ENCODE results near the gene PEA15. TPM values are rescaled to one million over a fixed set of nuclear protein-coding genes. Genes with fewer than 3 reads are reported as not detected.

Gene PEA15
- total and polyA plus RNA-seq, 2 donors (not counting 3 experiments of a cell fraction or from before 2014, with no cell fraction given) = 250 to 304 TPM

- FAIRE-seq = no peak
- Histone ChIP-seq H3K27me3 (ENCODE audit: control insufficient read depth in 2 of 2, insufficient read depth in 2 of 2, low read length in 2 of 2) (peaks cover 5 to 17% of the 10 kb centered on the region in 2 experiments), H4K20me1 (replicated peaks; ENCODE audit: control insufficient read depth, extremely low read depth, insufficient read depth, low read length) (no peaks in the 10 kb centered on the region), H3K9me3 (replicated peaks; ENCODE audit: control insufficient read depth, insufficient read depth, low read length) (no peaks in the 10 kb centered on the region), H3K9ac (replicated peaks; ENCODE audit: extremely low read depth, insufficient read depth, low read length) (no peak overlapping the region), H3K9me1 (replicated peaks; ENCODE audit: control insufficient read depth, extremely low read depth, insufficient read depth, low read length) (no peaks in the 10 kb centered on the region), H3K4me1 (ENCODE audit: control insufficient read depth, extremely low read depth, insufficient read depth, low read length) (no peaks in the 10 kb centered on the region), H3K4me2 (ENCODE audit: insufficient read depth, low read length) (no peak overlapping the region), H3K4me3 (replicated peaks in 1 of 3; ENCODE audit: insufficient read depth in 1 of 3, low read depth in 1 of 3, low read length in 3 of 3) (no peak overlapping the region), H3K27ac (ENCODE audit: insufficient read depth, low read depth, low read length) (no peak overlapping the region), H3K36me3 (ENCODE audit: control insufficient read depth in 2 of 2, extremely low read depth in 1 of 2, insufficient read depth in 2 of 2, low read length in 2 of 2) (no peaks in the 10 kb centered on the region), H3K79me2 (ENCODE audit: control insufficient read depth, insufficient read depth, low read length) (no peaks in the 10 kb centered on the region), H2AFZ (ENCODE audit: low read depth, low read length) (no peak overlapping the region)
- intact Hi-C loops (cut with micrococcal nuclease) (no loop called here), dilution Hi-C loops (cut with MboI; ENCODE audit: extremely low pct_ligation_motif_present, low sequenced_read_pairs) (no loop called here)
- CTCF ChIA-PET = interaction anchor here (1.3 to 1.4 kb wide), 2 partner anchors 23 to 80 kb away, joined by 4 read pairs; no protein-coding TSS in a partner anchor
- TF ChIP-seq JUN (IDR thresholded peaks at IDR 0.05; ENCODE audit: borderline replicate concordance, insufficient read depth, insufficient read length, low read depth) = no peak
- no peak for TF ChIP-seq MYC (IDR thresholded peaks at IDR 0.05; ENCODE audit: low read depth, low read length)
- no peak for TF ChIP-seq GATA2 (IDR thresholded peaks at IDR 0.05; ENCODE audit: insufficient read depth, insufficient read length, low read depth, low read length)
- TF ChIP-seq POLR2AphosphoS5 (IDR thresholded peaks at IDR 0.05; ENCODE audit: insufficient read depth, low read depth, low read length) = no peak
- TF ChIP-seq FOS (IDR thresholded peaks at IDR 0.05; ENCODE audit: borderline replicate concordance, insufficient read depth, low read length) = no peak
- no peak for TF ChIP-seq EZH2 (IDR thresholded peaks at IDR 0.05; ENCODE audit: borderline replicate concordance, low read depth, low read length, severe bottlenecking)
- no peak for TF ChIP-seq CTCF (IDR thresholded peaks at IDR 0.05; ENCODE audit: extremely low read depth in 1 of 2, insufficient read depth in 1 of 2, low read depth in 1 of 2, low read length in 2 of 2)
- no peak for TF ChIP-seq POLR2A (IDR thresholded peaks at IDR 0.05; ENCODE audit: low read depth, low read length)
- no peak for TF ChIP-seq MAX (IDR thresholded peaks at IDR 0.05; ENCODE audit: insufficient read depth, insufficient read length)
- POLR2A ChIA-PET = no interaction called here
- BruUV-seq (replicated peaks) = no TSS peak
- DNase-seq (ENCODE audit: low read depth, low spot score) = no peak
Measured at GRCh38 chr1:160171980-160172379, 33.2 kb upstream of the PEA15 start.

Measured in endothelial cell of umbilical vein (primary cell).